UCSD-AML1 (cell line): ENCODE measurements around the gene BCL2L14.

Experiments
- DNase-seq: peaks from one replicate; lab custom pipeline; 2025; ENCODE audit not compliant: unreplicated experiment; lab: John Stamatoyannopoulos, UW

The BCL2L14 gene

GRCh38 chr12:12054993-12055392 lies 15.7 kb upstream of the BCL2L14 start:
- no peak for DNase-seq

- no peak for DNase-seq
These were observed 13.8 kb upstream of the BCL2L14 start for GRCh38 chr12:12056951-12057350.

GRCh38 chr12:12064596-12064995 lies 6.1 kb upstream of the BCL2L14 start:
- no peak for DNase-seq

GRCh38 chr12:12068751-12069150 lies 2.0 kb upstream of the BCL2L14 start:
- DNase-seq, result no peak

- no peak for DNase-seq
These were observed 754 bp upstream of the BCL2L14 start for GRCh38 chr12:12069821-12070548.

- no peak for DNase-seq
These were observed 1.5 kb downstream of the BCL2L14 start for GRCh38 chr12:12072064-12072760.

- DNase-seq, result no peak
These were observed 8.6 kb downstream of the BCL2L14 start for GRCh38 chr12:12079291-12079690.

GRCh38 chr12:12081836-12082497 lies 11.2 kb downstream of the BCL2L14 start:
- no peak for DNase-seq

GRCh38 chr12:12083688-12084087 lies 12.9 kb downstream of the BCL2L14 start:
- no peak for DNase-seq

- DNase-seq, result no peak
These were observed 15.6 kb downstream of the BCL2L14 start for GRCh38 chr12:12086362-12086761.

- no peak for DNase-seq
These were observed 16.4 kb downstream of the BCL2L14 start for GRCh38 chr12:12086973-12087692.

GRCh38 chr12:12087693-12088034 lies 16.9 kb downstream of the BCL2L14 start:
- DNase-seq, result no peak

- no peak for DNase-seq
These were observed 17.4 kb downstream of the BCL2L14 start for GRCh38 chr12:12088147-12088546.

GRCh38 chr12:12088761-12089160 lies 18.0 kb downstream of the BCL2L14 start:
- DNase-seq, result no peak

- no peak for DNase-seq
These were observed 20.3 kb downstream of the BCL2L14 start for GRCh38 chr12:12091071-12091470.

GRCh38 chr12:12091977-12092663 lies 21.4 kb downstream of the BCL2L14 start:
- DNase-seq, result no peak

- no peak for DNase-seq
These were observed 23.7 kb downstream of the BCL2L14 start for GRCh38 chr12:12094481-12094880.

GRCh38 chr12:12095021-12095420 lies 24.3 kb downstream of the BCL2L14 start:
- no peak for DNase-seq

- no peak for DNase-seq
These were observed 27.4 kb downstream of the BCL2L14 start for GRCh38 chr12:12097891-12098690.

- no peak for DNase-seq
These were observed 27.9 kb downstream of the BCL2L14 start for GRCh38 chr12:12098691-12099015.
